MCF 10A (cell line): ENCODE data around the gene GCNT1. TPM values are rescaled to one million over a fixed set of nuclear protein-coding genes. Genes with fewer than 3 reads are reported as not detected.
A peak's percentile ranks its signal among the peaks of the same experiment; 100 is the strongest.
"Not testable (repeated sequence)": the region's sequence is repeated elsewhere in the genome, so short reads cannot be mapped to it uniquely, and the experiment has no call there.

Experiments
- BruUV-seq: library from RNA; stranded (reverse); fragments of 400-500 nt; replicated peaks from 2 replicates; lab custom pipeline; 2021; lab: Mats Ljungman, UMichigan
- CTCF ChIA-PET: fragments of 300-600 bp; sonication (Branson Sonifier 250); formaldehyde crosslinking; extraction: SDS; loops from one replicate; lab custom pipeline; 2021; ENCODE audit warnings: antibody characterized with exemption, inconsistent platforms; lab: Yijun Ruan, JAX
- POLR2A ChIA-PET: fragments of 300-600, 350-650 bp; sonication (Branson Sonifier 250); formaldehyde crosslinking; extraction: SDS; loops from one replicate; lab custom pipeline; 2020; ENCODE audit warnings: antibody characterized with exemption, inconsistent platforms; lab: Yijun Ruan, JAX
- DNase-seq: peaks from one replicate; pipeline ENCODE4 v3.0.0-alpha.2; 2018; ENCODE audit not compliant: unreplicated experiment
- H3K27ac Mint-ChIP-seq: one replicate; pipeline ENCODE4 v1.8.0; 2022; ENCODE audit warnings: mild to moderate bottlenecking, low read depth, mixed read lengths; ENCODE audit not compliant: unreplicated experiment
- H3K27me3 Mint-ChIP-seq: one replicate; pipeline ENCODE4 v1.8.0; 2022; ENCODE audit warnings: mixed read lengths; ENCODE audit not compliant: insufficient read depth, unreplicated experiment
- H3K36me3 Mint-ChIP-seq: one replicate; pipeline ENCODE4 v1.8.0; 2022; ENCODE audit warnings: mild to moderate bottlenecking, moderate library complexity, mixed read lengths; ENCODE audit not compliant: insufficient read depth, unreplicated experiment
- H3K4me1 Mint-ChIP-seq: one replicate; pipeline ENCODE4 v1.8.0; 2022; ENCODE audit warnings: mixed read lengths; ENCODE audit not compliant: insufficient read depth, unreplicated experiment
- H3K4me3 Mint-ChIP-seq: one replicate; pipeline ENCODE4 v1.8.0; 2022; ENCODE audit warnings: mild to moderate bottlenecking, moderate library complexity, mixed read lengths; ENCODE audit not compliant: unreplicated experiment
- H3K9me3 Mint-ChIP-seq: one replicate; pipeline ENCODE4 v1.8.0; 2022; ENCODE audit warnings: mixed read lengths; ENCODE audit not compliant: unreplicated experiment
- CTCF ChIP-seq: fragments of 200-600 bp; IDR thresholded peaks from one replicate; pipeline ENCODE4 v1.8.0; 2022; ENCODE audit warnings: antibody characterized with exemption, mild to moderate bottlenecking; ENCODE audit not compliant: unreplicated experiment
- intact Hi-C: fragments of 100-400 bp; cut with micrococcal nuclease; formaldehyde crosslinking; loops from 2 replicates; pipeline ENCODE4 v1.14.1; 2022
- total RNA-seq: library from RNA; stranded (reverse); gene quantifications from 2 replicates; pipeline ENCODE4 v1.2.3, GENCODE V29; 2022

The GCNT1 gene
- total RNA-seq, 1 experiment from 2014 or later = 11.5 TPM

- Mint-ChIP-seq H3K36me3 (no peaks in the 10 kb centered on the region), H3K9me3 (no peaks in the 10 kb centered on the region), H3K27me3 (no peaks in the 10 kb centered on the region), H3K4me3 (no peak overlapping the region), H3K27ac (no peak overlapping the region), H3K4me1 (peaks cover 19% of the 10 kb centered on the region)
- no peak for DNase-seq
- POLR2A ChIA-PET = interaction anchor here (0.7 kb wide), 1 partner anchor 41 kb away, joined by 3 read pairs; no protein-coding TSS in a partner anchor
- BruUV-seq = no TSS peak
- CTCF ChIA-PET = interaction anchor here (0.6 to 0.8 kb wide), 2 partner anchors 21 to 216 kb away, joined by 3 to 4 read pairs; no protein-coding TSS in a partner anchor
- no peak for TF ChIP-seq CTCF
- intact Hi-C loops = no loop called here
Measured at GRCh38 chr9:76530458-76531110, 71.6 kb downstream of the GCNT1 start.

GRCh38 chr9:76531231-76531780, 72.3 kb downstream of the GCNT1 start:
- Mint-ChIP-seq H3K27me3 (no peaks in the 10 kb centered on the region), H3K36me3 (no peaks in the 10 kb centered on the region), H3K9me3 (no peaks in the 10 kb centered on the region), H3K4me1 (peaks cover 13% of the 10 kb centered on the region), H3K4me3 (no peak overlapping the region), H3K27ac (no peak overlapping the region)
- BruUV-seq = no TSS peak
- intact Hi-C loops = no loop called here
- CTCF ChIA-PET = interaction anchor here (0.8 kb wide), 1 partner anchor 22 kb away, joined by 4 read pairs; no protein-coding TSS in a partner anchor
- no peak for DNase-seq
- POLR2A ChIA-PET = no interaction called here
- TF ChIP-seq CTCF = no peak

GRCh38 chr9:76532877-76533276, 73.9 kb downstream of the GCNT1 start:
- POLR2A ChIA-PET = interaction anchor here (1.2 kb wide), 1 partner anchor 74 kb away, joined by 4 read pairs; the partner anchor contains the start of gene GCNT1
- BruUV-seq, intact Hi-C loops, H3K36me3 Mint-ChIP-seq, H3K9me3 Mint-ChIP-seq, CTCF ChIA-PET, H3K27me3 Mint-ChIP-seq, DNase-seq, H3K4me3 Mint-ChIP-seq, H3K27ac Mint-ChIP-seq: not testable (repeated sequence)
- peaks cover 16% of the 10 kb centered on the region for H3K4me1 Mint-ChIP-seq

- no peak for DNase-seq
- no peaks in the 10 kb centered on the region for H3K36me3 Mint-ChIP-seq
- H3K9me3 Mint-ChIP-seq = no peaks in the 10 kb centered on the region
- peak overlapping the region; percentile 31 for H3K27ac Mint-ChIP-seq
- POLR2A ChIA-PET = interaction anchor here (0.6 to 1.2 kb wide), 4 partner anchors 9 to 75 kb away, joined by 3 to 4 read pairs (median 3); partner anchors contain the start of gene GCNT1
- intact Hi-C loops = no loop called here
- no peak for TF ChIP-seq CTCF
- no peak overlapping the region for H3K4me3 Mint-ChIP-seq
- no TSS peak for BruUV-seq
- CTCF ChIA-PET = interaction anchor here (0.5 to 0.6 kb wide), 3 partner anchors 10 to 60 kb away, joined by 3 to 4 read pairs (median 3); no protein-coding TSS in a partner anchor
- H3K4me1 Mint-ChIP-seq = peaks cover 25% of the 10 kb centered on the region
- H3K27me3 Mint-ChIP-seq = no peaks in the 10 kb centered on the region
Measured at GRCh38 chr9:76534026-76534425, 75.0 kb downstream of the GCNT1 start.
